ENCODE measurements around the gene TRIB2.

DNA sequence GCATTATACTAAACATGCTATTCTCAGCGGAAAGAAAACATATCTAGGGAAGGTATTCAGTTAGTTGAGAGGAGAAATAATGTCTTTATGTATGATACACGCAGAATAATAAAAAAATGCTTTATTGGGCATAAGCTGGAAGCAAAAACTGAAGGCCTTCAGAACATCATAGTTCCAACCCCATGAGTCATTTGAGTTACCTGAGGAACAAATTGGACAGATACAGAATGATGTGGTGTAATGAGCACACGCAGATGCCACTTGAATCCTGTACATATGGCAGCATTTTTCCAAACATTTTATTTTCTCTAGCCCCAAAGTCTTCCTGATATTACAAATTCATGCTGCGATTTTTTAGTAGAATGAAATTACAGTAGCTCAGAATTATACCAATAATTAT, 23.2 kb upstream of the TRIB2 start:
- TF ChIP-seq, protein P1, sequence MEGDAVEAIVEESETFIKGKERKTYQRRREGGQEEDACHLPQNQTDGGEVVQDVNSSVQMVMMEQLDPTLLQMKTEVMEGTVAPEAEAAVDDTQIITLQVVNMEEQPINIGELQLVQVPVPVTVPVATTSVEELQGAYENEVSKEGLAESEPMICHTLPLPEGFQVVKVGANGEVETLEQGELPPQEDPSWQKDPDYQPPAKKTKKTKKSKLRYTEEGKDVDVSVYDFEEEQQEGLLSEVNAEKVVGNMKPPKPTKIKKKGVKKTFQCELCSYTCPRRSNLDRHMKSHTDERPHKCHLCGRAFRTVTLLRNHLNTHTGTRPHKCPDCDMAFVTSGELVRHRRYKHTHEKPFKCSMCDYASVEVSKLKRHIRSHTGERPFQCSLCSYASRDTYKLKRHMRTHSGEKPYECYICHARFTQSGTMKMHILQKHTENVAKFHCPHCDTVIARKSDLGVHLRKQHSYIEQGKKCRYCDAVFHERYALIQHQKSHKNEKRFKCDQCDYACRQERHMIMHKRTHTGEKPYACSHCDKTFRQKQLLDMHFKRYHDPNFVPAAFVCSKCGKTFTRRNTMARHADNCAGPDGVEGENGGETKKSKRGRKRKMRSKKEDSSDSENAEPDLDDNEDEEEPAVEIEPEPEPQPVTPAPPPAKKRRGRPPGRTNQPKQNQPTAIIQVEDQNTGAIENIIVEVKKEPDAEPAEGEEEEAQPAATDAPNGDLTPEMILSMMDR (IDR thresholded peaks at IDR 0.05), result no peak
- TF ChIP-seq EZH2 (IDR thresholded peaks at IDR 0.05), result no peak
- no peak for TF ChIP-seq EZH2phosphoT487 (IDR thresholded peaks at IDR 0.05)
